Gastrocnemius medialis (tissue), 4 donors: Measurements from ENCODE around the gene AP1AR.

ENCODE experiments used
- POLR2A ChIP-seq, 2 donors: fragments of 450-650 bp; IDR thresholded peaks; one replicate each; pipeline ENCODE4 v1.6.1; 2017; ENCODE audit warnings: antibody characterized with exemption in 2 of 2, mild to moderate bottlenecking in 2 of 2, moderate library complexity in 2 of 2
- TF ChIP-seq, protein P1 (sequence below), 5 experiments: fragments of 450-650 bp in 3 of 5; fragments of 200-600 bp in 2 of 5; sonication (generic) in 2 of 5; IDR thresholded peaks in 4 of 5; conservative IDR thresholded peaks in 1 of 5; 1 replicate in 4 of 5; 2 replicates in 1 of 5; pipeline ENCODE4 v1.5.1; 2016 to 2019; ENCODE audit warnings: antibody characterized with exemption in 5 of 5, mild to moderate bottlenecking in 3 of 5, moderate library complexity in 3 of 5

DNA sequence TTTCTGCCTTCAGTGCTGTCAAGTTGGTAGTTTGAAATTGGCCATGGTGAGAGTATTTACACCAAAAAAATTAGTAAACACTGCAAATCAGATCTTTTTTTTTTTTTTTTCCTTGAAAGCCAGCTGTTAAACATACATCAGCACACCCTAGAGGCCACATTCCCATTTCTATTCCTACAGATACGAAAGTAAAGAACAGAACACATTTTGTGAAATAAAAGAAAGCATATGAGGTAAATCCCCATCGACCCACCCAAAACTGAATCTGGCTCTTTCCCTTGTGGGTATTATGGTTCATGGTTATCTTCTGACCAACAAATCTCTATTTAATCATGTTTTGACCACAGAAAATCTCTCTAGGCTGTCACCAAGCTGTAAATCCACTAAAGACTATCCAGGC, 41.8 kb upstream of the AP1AR start:
- no peak for TF ChIP-seq POLR2A (IDR thresholded peaks at IDR 0.05)
- TF ChIP-seq, protein P1, sequence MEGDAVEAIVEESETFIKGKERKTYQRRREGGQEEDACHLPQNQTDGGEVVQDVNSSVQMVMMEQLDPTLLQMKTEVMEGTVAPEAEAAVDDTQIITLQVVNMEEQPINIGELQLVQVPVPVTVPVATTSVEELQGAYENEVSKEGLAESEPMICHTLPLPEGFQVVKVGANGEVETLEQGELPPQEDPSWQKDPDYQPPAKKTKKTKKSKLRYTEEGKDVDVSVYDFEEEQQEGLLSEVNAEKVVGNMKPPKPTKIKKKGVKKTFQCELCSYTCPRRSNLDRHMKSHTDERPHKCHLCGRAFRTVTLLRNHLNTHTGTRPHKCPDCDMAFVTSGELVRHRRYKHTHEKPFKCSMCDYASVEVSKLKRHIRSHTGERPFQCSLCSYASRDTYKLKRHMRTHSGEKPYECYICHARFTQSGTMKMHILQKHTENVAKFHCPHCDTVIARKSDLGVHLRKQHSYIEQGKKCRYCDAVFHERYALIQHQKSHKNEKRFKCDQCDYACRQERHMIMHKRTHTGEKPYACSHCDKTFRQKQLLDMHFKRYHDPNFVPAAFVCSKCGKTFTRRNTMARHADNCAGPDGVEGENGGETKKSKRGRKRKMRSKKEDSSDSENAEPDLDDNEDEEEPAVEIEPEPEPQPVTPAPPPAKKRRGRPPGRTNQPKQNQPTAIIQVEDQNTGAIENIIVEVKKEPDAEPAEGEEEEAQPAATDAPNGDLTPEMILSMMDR (IDR thresholded peaks at IDR 0.05 in 4 of 5, conservative IDR thresholded peaks at IDR 0.05 in 1 of 5) = peak in 1 of 5 experiments; percentile 12
